ENCODE data around the gene ITPKB. TPM values are rescaled to one million over a fixed set of nuclear protein-coding genes. Genes with fewer than 3 reads are reported as not detected.

Gene ITPKB
- total and polyA plus RNA-seq, 4 experiments from 2014 or later: 52.2 to 159 (median 104) TPM

GRCh38 chr1:226659641-226660040 lies 79.4 kb downstream of the ITPKB start:
- peak overlapping the region in 4 of 8 donors; percentile 36 to 88 (median 81) for H3K4me3 Mint-ChIP-seq

GRCh38 chr1:226659136-226659535 lies 79.9 kb downstream of the ITPKB start:
- peak overlapping the region in 6 of 7 donors; percentile 85 to 99 (median 96) for H3K27ac Mint-ChIP-seq
- H3K4me3 ChIP-seq (ENCODE audit: low read length in 2 of 2): no peak overlapping the region
- intact Hi-C loops (cut with micrococcal nuclease): loop anchor here (5.0 kb wide), 1 partner anchor 33 kb away; no protein-coding TSS in a partner anchor
- peaks cover 7 to 47% of the 10 kb centered on the region in 2 donors for H3K36me3 Mint-ChIP-seq
- H3K9me3 ChIP-seq (ENCODE audit: control insufficient read depth in 1 of 2, low read length in 2 of 2): no peaks in the 10 kb centered on the region
- H3K4me3 Mint-ChIP-seq: peak overlapping the region in 3 of 8 donors; percentile 23 to 65 (median 47)
- no peaks in the 10 kb centered on the region for H3K27me3 Mint-ChIP-seq
- peaks cover 6% of the 10 kb centered on the region for H3K36me3 ChIP-seq (ENCODE audit: insufficient read depth, low read length)
- no peak for DNase-seq
- H3K27me3 ChIP-seq (ENCODE audit: insufficient read depth, low read length): no peaks in the 10 kb centered on the region
- H3K4me1 ChIP-seq (ENCODE audit: insufficient read depth, low read length): no peaks in the 10 kb centered on the region
- ChIA-PET CTCF (ENCODE audit: partially characterized antibody) (interaction anchor here (1.1 to 2.2 kb wide), 3 partner anchors 14 to 30 kb away, joined by 3 to 5 read pairs (median 3); no protein-coding TSS in a partner anchor), POLR2A (ENCODE audit: partially characterized antibody) (interaction anchor here (0.7 to 6.7 kb wide), 5 partner anchors 9 to 77 kb away, joined by 3 to 114 read pairs (median 9); no protein-coding TSS in a partner anchor)
- peaks cover 0 to 2% (median 0%) of the 10 kb centered on the region in 8 donors for H3K9me3 Mint-ChIP-seq
- H3K27ac ChIP-seq (ENCODE audit: low read depth, low read length): peak overlapping the region; percentile 74
- peaks cover 0 to 91% (median 39%) of the 10 kb centered on the region in 4 donors for H3K4me1 Mint-ChIP-seq

More at GRCh38 chr1:226659641-226660040, 79.4 kb downstream of the ITPKB start:
- Histone ChIP-seq H3K27me3 (ENCODE audit: insufficient read depth, low read length) (no peaks in the 10 kb centered on the region), H3K9me3 (ENCODE audit: control insufficient read depth in 1 of 2, low read length in 2 of 2) (no peaks in the 10 kb centered on the region), H3K27ac (ENCODE audit: low read depth, low read length) (peak overlapping the region; percentile 74), H3K4me1 (ENCODE audit: insufficient read depth, low read length) (no peaks in the 10 kb centered on the region), H3K4me3 (ENCODE audit: low read length in 2 of 2) (no peak overlapping the region), H3K36me3 (ENCODE audit: insufficient read depth, low read length) (peaks cover 6% of the 10 kb centered on the region)
- H3K27ac Mint-ChIP-seq: peak overlapping the region in 6 of 7 donors; percentile 96 to 99 (median 97)
- CTCF ChIA-PET (ENCODE audit: partially characterized antibody): interaction anchor here (1.1 to 2.2 kb wide), 3 partner anchors 13 to 30 kb away, joined by 3 to 5 read pairs (median 3); no protein-coding TSS in a partner anchor
- no peak for DNase-seq
- H3K27me3 Mint-ChIP-seq: no peaks in the 10 kb centered on the region
- intact Hi-C loops (cut with micrococcal nuclease): loop anchor here (2.0 to 5.0 kb wide), 2 partner anchors 33 to 53 kb away; no protein-coding TSS in a partner anchor
- peaks cover 8 to 51% of the 10 kb centered on the region in 2 donors for H3K36me3 Mint-ChIP-seq
- H3K9me3 Mint-ChIP-seq: peaks cover 0 to 2% (median 0%) of the 10 kb centered on the region in 8 donors
- peaks cover 0 to 91% (median 39%) of the 10 kb centered on the region in 4 donors for H3K4me1 Mint-ChIP-seq
- POLR2A ChIA-PET (ENCODE audit: partially characterized antibody): interaction anchor here (0.7 to 6.7 kb wide), 3 partner anchors 8 to 77 kb away, joined by 3 to 114 read pairs (median 4); no protein-coding TSS in a partner anchor

- Histone ChIP-seq H3K36me3 (ENCODE audit: insufficient read depth, low read length) (peaks cover 6% of the 10 kb centered on the region), H3K27me3 (ENCODE audit: insufficient read depth, low read length) (no peaks in the 10 kb centered on the region), H3K9me3 (ENCODE audit: control insufficient read depth in 1 of 2, low read length in 2 of 2) (no peaks in the 10 kb centered on the region), H3K27ac (ENCODE audit: low read depth, low read length) (no peak overlapping the region), H3K4me1 (ENCODE audit: insufficient read depth, low read length) (no peaks in the 10 kb centered on the region), H3K4me3 (ENCODE audit: low read length in 2 of 2) (no peak overlapping the region)
- CTCF ChIA-PET (ENCODE audit: partially characterized antibody): interaction anchor here (0.9 to 2.2 kb wide), 4 partner anchors 9 to 32 kb away, joined by 3 to 5 read pairs (median 4); no protein-coding TSS in a partner anchor
- POLR2A ChIA-PET (ENCODE audit: partially characterized antibody): interaction anchor here (0.7 to 6.7 kb wide), 6 partner anchors 9 to 333 kb away, joined by 3 to 114 read pairs (median 6); no protein-coding TSS in a partner anchor
- intact Hi-C loops (cut with micrococcal nuclease): loop anchor here (5.0 kb wide), 1 partner anchor 34 kb away; no protein-coding TSS in a partner anchor
- Mint-ChIP-seq H3K36me3 (peaks cover 4 to 44% of the 10 kb centered on the region in 2 donors), H3K4me3 (peak overlapping the region in 3 of 8 donors; percentile 24 to 88 (median 52)), H3K4me1 (peaks cover 0 to 91% (median 39%) of the 10 kb centered on the region in 4 donors), H3K27ac (peak overlapping the region in 6 of 7 donors; percentile 55 to 97 (median 90)), H3K27me3 (no peaks in the 10 kb centered on the region), H3K9me3 (peaks cover 0 to 2% (median 0%) of the 10 kb centered on the region in 8 donors)
- no peak for DNase-seq
Measured at GRCh38 chr1:226658546-226659125, 80.4 kb downstream of the ITPKB start.

- no peaks in the 10 kb centered on the region for H3K4me1 ChIP-seq (ENCODE audit: insufficient read depth, low read length)
- H3K27ac ChIP-seq (ENCODE audit: low read depth, low read length): no peak overlapping the region
- peaks cover 0 to 91% (median 39%) of the 10 kb centered on the region in 4 donors for H3K4me1 Mint-ChIP-seq
- DNase-seq: no peak
- peak overlapping the region in 4 of 7 donors; percentile 55 to 97 (median 92) for H3K27ac Mint-ChIP-seq
- POLR2A ChIA-PET (ENCODE audit: partially characterized antibody): interaction anchor here (0.7 to 6.7 kb wide), 6 partner anchors 10 to 333 kb away, joined by 3 to 114 read pairs (median 7); partner anchors contain the start of gene ITPKB
- peaks cover 4 to 47% of the 10 kb centered on the region in 2 donors for H3K36me3 Mint-ChIP-seq
- peaks cover 0 to 2% (median 0%) of the 10 kb centered on the region in 8 donors for H3K9me3 Mint-ChIP-seq
- H3K9me3 ChIP-seq (ENCODE audit: control insufficient read depth in 1 of 2, low read length in 2 of 2): no peaks in the 10 kb centered on the region
- intact Hi-C loops (cut with micrococcal nuclease): loop anchor here (5.0 kb wide), 1 partner anchor 34 kb away; no protein-coding TSS in a partner anchor
- no peaks in the 10 kb centered on the region for H3K27me3 ChIP-seq (ENCODE audit: insufficient read depth, low read length)
- H3K4me3 ChIP-seq (ENCODE audit: low read length in 2 of 2): no peak overlapping the region
- CTCF ChIA-PET (ENCODE audit: partially characterized antibody): interaction anchor here (0.9 to 2.2 kb wide), 3 partner anchors 9 to 32 kb away, joined by 4 to 5 read pairs (median 4); no protein-coding TSS in a partner anchor
- peak overlapping the region in 5 of 8 donors; percentile 24 to 88 (median 48) for H3K4me3 Mint-ChIP-seq
- peaks cover 6% of the 10 kb centered on the region for H3K36me3 ChIP-seq (ENCODE audit: insufficient read depth, low read length)
- no peaks in the 10 kb centered on the region for H3K27me3 Mint-ChIP-seq
Measured at GRCh38 chr1:226657895-226658545, 81.1 kb downstream of the ITPKB start.

- H3K36me3 ChIP-seq (ENCODE audit: insufficient read depth, low read length): peaks cover 6% of the 10 kb centered on the region
- Mint-ChIP-seq H3K9me3 (peaks cover 0 to 2% (median 0%) of the 10 kb centered on the region in 8 donors), H3K4me1 (peaks cover 0 to 82% (median 36%) of the 10 kb centered on the region in 4 donors), H3K27me3 (no peaks in the 10 kb centered on the region), H3K4me3 (peak overlapping the region; percentile 48 to 88 (median 60)), H3K36me3 (peaks cover 4 to 40% of the 10 kb centered on the region in 2 donors), H3K27ac (peak overlapping the region in 2 of 7 donors; percentile 93 to 97)
- peak; percentile 61 to 85 (median 63) for DNase-seq
- CTCF ChIA-PET (ENCODE audit: partially characterized antibody): interaction anchor here (2.0 kb wide), 1 partner anchor 30 kb away, joined by 4 read pairs; no protein-coding TSS in a partner anchor
- intact Hi-C loops (cut with micrococcal nuclease): loop anchor here (5.0 kb wide), 1 partner anchor 36 kb away; no protein-coding TSS in a partner anchor
- POLR2A ChIA-PET (ENCODE audit: partially characterized antibody): interaction anchor here (0.5 to 4.6 kb wide), 7 partner anchors 11 to 171 kb away, joined by 3 to 49 read pairs (median 5); partner anchors contain the start of gene ITPKB
- no peaks in the 10 kb centered on the region for H3K4me1 ChIP-seq (ENCODE audit: insufficient read depth, low read length)
- no peaks in the 10 kb centered on the region for H3K9me3 ChIP-seq (ENCODE audit: control insufficient read depth in 1 of 2, low read length in 2 of 2)
- no peaks in the 10 kb centered on the region for H3K27me3 ChIP-seq (ENCODE audit: insufficient read depth, low read length)
- no peak overlapping the region for H3K27ac ChIP-seq (ENCODE audit: low read depth, low read length)
- H3K4me3 ChIP-seq (ENCODE audit: low read length in 2 of 2): peak overlapping the region in 1 of 2 donors; percentile 11
Measured at GRCh38 chr1:226656601-226657277, 82.3 kb downstream of the ITPKB start.

- POLR2A ChIA-PET (ENCODE audit: partially characterized antibody): interaction anchor here (1.1 to 4.6 kb wide), 6 partner anchors 8 to 172 kb away, joined by 3 to 64 read pairs (median 8); no protein-coding TSS in a partner anchor
- Histone ChIP-seq H3K4me1 (ENCODE audit: insufficient read depth, low read length) (no peaks in the 10 kb centered on the region), H3K36me3 (ENCODE audit: insufficient read depth, low read length) (peaks cover 4% of the 10 kb centered on the region), H3K27me3 (ENCODE audit: insufficient read depth, low read length) (no peaks in the 10 kb centered on the region), H3K4me3 (ENCODE audit: low read length in 2 of 2) (no peak overlapping the region), H3K27ac (ENCODE audit: low read depth, low read length) (no peak overlapping the region), H3K9me3 (ENCODE audit: control insufficient read depth in 1 of 2, low read length in 2 of 2) (no peaks in the 10 kb centered on the region)
- no peak for DNase-seq
- intact Hi-C loops (cut with micrococcal nuclease): loop anchor here (5.0 kb wide), 1 partner anchor 36 kb away; no protein-coding TSS in a partner anchor
- H3K4me1 Mint-ChIP-seq: peaks cover 0 to 77% (median 33%) of the 10 kb centered on the region in 4 donors
- peak overlapping the region in 2 of 7 donors; percentile 93 to 97 for H3K27ac Mint-ChIP-seq
- peaks cover 0 to 2% (median 0%) of the 10 kb centered on the region in 8 donors for H3K9me3 Mint-ChIP-seq
- H3K4me3 Mint-ChIP-seq: peak overlapping the region in 7 of 8 donors; percentile 48 to 88 (median 68)
- CTCF ChIA-PET (ENCODE audit: partially characterized antibody): no interaction called here
- H3K27me3 Mint-ChIP-seq: no peaks in the 10 kb centered on the region
- H3K36me3 Mint-ChIP-seq: peaks cover under 1 to 36% of the 10 kb centered on the region in 2 donors
Measured at GRCh38 chr1:226656201-226656600, 82.9 kb downstream of the ITPKB start.
